Ishikawa (cell line): ENCODE data around the gene FBP1.

Experiments
- CEBPB ChIP-seq: IDR thresholded peaks from 2 replicates; pipeline ENCODE4 v1.6.1; 2012
- CREB1 ChIP-seq: IDR thresholded peaks from 2 replicates; pipeline ENCODE4 v1.6.1; 2012; ENCODE audit warnings: low read depth
- EGR1 ChIP-seq: IDR thresholded peaks from 2 replicates; pipeline ENCODE4 v1.6.1; 2012
- EP300 ChIP-seq: IDR thresholded peaks from 2 replicates; pipeline ENCODE4 v1.6.1; 2012; ENCODE audit warnings: borderline replicate concordance
- FOXM1 ChIP-seq: IDR thresholded peaks from 2 replicates; pipeline ENCODE4 v1.6.1; 2012; ENCODE audit warnings: low read depth, borderline replicate concordance
- NFIC ChIP-seq: IDR thresholded peaks from 2 replicates; pipeline ENCODE4 v1.6.1; 2012
- RAD21 ChIP-seq: IDR thresholded peaks from 2 replicates; pipeline ENCODE4 v1.6.1; 2012; ENCODE audit warnings: low read depth
- TAF1 ChIP-seq: IDR thresholded peaks from 2 replicates; pipeline ENCODE4 v1.6.1; 2012; ENCODE audit warnings: low read depth, mild to moderate bottlenecking
- TCF12 ChIP-seq: IDR thresholded peaks from 2 replicates; pipeline ENCODE4 v1.6.1; 2012; ENCODE audit warnings: low read depth
- TEAD4 ChIP-seq: IDR thresholded peaks from 2 replicates; pipeline ENCODE4 v1.6.1; 2012
- YY1 ChIP-seq: IDR thresholded peaks from 2 replicates; pipeline ENCODE4 v1.6.1; 2012; ENCODE audit warnings: low read depth
- ZBTB7A ChIP-seq: IDR thresholded peaks from 2 replicates; pipeline ENCODE4 v1.6.1; 2012; ENCODE audit warnings: low read depth
- TF ChIP-seq, protein P1 (sequence below): IDR thresholded peaks from 2 replicates; pipeline ENCODE4 v1.6.1; 2012
- TF ChIP-seq, protein P2 (sequence below): IDR thresholded peaks from 2 replicates; pipeline ENCODE4 v1.6.1; 2012; ENCODE audit warnings: low read depth, mild to moderate bottlenecking
- TF ChIP-seq, protein P3 (sequence below): IDR thresholded peaks from 2 replicates; pipeline ENCODE4 v1.6.1; 2012

The FBP1 gene

DNA sequence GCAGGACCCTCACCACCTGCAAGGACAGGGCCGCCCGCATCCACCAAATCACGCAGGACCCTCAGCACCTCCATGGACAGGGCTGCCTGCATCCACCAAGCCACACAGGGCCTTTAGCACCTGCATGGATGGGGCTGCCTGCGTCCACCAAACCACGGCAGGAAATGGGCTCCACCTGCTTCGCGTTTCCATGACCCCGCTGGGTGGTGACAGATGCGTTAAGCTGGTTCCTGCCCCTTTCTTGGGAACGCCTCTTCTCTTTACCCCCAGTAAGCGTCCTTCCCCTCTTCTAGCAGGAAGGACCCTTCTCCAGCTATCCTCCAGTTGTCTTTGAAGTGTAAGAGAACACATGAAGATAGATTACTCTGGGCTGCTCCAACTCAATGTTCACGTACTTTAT is 13.5 kb downstream of the FBP1 start:
- no peak for TF ChIP-seq YY1
- TF ChIP-seq EGR1: no peak
- TF ChIP-seq TEAD4: no peak
- TF ChIP-seq EP300: no peak
- TF ChIP-seq FOXM1: no peak
- no peak for TF ChIP-seq NFIC
- TF ChIP-seq CEBPB: no peak
- TF ChIP-seq RAD21: no peak
- TF ChIP-seq TCF12: no peak
- TF ChIP-seq, protein P1, sequence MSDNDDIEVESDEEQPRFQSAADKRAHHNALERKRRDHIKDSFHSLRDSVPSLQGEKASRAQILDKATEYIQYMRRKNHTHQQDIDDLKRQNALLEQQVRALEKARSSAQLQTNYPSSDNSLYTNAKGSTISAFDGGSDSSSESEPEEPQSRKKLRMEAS: no peak
- no peak for TF ChIP-seq ZBTB7A
- no peak for TF ChIP-seq CREB1
- TF ChIP-seq TAF1: no peak
- TF ChIP-seq, protein P2, sequence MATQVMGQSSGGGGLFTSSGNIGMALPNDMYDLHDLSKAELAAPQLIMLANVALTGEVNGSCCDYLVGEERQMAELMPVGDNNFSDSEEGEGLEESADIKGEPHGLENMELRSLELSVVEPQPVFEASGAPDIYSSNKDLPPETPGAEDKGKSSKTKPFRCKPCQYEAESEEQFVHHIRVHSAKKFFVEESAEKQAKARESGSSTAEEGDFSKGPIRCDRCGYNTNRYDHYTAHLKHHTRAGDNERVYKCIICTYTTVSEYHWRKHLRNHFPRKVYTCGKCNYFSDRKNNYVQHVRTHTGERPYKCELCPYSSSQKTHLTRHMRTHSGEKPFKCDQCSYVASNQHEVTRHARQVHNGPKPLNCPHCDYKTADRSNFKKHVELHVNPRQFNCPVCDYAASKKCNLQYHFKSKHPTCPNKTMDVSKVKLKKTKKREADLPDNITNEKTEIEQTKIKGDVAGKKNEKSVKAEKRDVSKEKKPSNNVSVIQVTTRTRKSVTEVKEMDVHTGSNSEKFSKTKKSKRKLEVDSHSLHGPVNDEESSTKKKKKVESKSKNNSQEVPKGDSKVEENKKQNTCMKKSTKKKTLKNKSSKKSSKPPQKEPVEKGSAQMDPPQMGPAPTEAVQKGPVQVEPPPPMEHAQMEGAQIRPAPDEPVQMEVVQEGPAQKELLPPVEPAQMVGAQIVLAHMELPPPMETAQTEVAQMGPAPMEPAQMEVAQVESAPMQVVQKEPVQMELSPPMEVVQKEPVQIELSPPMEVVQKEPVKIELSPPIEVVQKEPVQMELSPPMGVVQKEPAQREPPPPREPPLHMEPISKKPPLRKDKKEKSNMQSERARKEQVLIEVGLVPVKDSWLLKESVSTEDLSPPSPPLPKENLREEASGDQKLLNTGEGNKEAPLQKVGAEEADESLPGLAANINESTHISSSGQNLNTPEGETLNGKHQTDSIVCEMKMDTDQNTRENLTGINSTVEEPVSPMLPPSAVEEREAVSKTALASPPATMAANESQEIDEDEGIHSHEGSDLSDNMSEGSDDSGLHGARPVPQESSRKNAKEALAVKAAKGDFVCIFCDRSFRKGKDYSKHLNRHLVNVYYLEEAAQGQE: no peak
- TF ChIP-seq, protein P3, sequence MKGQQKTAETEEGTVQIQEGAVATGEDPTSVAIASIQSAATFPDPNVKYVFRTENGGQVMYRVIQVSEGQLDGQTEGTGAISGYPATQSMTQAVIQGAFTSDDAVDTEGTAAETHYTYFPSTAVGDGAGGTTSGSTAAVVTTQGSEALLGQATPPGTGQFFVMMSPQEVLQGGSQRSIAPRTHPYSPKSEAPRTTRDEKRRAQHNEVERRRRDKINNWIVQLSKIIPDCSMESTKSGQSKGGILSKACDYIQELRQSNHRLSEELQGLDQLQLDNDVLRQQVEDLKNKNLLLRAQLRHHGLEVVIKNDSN: no peak

DNA sequence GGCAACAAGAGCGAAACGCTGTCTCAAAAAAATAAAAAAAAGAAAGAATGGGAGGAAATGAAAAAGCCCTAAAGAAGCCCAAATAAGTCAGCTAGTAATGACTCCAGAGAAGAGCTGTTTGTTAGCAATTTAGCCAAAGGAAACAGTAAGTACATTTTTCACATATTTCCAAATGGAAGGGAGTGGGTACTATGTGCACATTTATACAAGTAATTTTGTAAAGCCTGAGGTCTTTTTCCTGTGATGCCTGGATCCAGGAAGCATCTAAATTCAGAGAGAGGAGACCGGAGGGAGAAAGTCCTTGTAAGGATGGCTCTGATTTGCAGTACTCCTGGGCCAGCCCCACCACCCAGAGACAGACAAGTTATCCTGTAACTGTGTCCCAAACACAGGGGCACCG is 14.7 kb downstream of the FBP1 start:
- TF ChIP-seq ZBTB7A (no peak), EP300 (no peak), CEBPB (no peak), RAD21 (no peak), FOXM1 (no peak)

DNA sequence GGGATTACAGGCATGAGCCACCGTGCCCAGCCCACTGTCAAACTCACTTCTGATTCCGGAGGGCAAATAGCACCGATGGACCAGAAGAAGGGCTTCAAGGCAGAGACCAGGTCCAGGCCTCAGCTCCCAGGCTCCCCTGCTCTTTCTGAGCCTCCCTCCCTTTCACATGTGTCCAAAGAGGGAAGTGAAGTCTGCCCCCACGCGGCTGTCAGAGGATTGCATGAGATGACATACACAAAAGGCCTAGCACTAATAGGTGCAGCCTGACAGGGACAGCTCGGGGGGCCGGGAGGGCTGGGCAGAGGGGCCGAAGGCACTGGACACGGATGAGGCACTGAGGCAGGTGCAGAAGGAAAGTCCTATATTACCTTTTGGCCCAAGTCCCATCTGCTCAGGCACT is 16.1 kb downstream of the FBP1 start:
- TF ChIP-seq TEAD4 (no peak), RAD21 (peak; percentile 17; the same call in 1 of the 2 replicates)
- TF ChIP-seq, protein P1: 0 out of 2 replicates have a peak, but pooled peaks have one; percentile 34
- TF ChIP-seq, protein P3: no peak

DNA sequence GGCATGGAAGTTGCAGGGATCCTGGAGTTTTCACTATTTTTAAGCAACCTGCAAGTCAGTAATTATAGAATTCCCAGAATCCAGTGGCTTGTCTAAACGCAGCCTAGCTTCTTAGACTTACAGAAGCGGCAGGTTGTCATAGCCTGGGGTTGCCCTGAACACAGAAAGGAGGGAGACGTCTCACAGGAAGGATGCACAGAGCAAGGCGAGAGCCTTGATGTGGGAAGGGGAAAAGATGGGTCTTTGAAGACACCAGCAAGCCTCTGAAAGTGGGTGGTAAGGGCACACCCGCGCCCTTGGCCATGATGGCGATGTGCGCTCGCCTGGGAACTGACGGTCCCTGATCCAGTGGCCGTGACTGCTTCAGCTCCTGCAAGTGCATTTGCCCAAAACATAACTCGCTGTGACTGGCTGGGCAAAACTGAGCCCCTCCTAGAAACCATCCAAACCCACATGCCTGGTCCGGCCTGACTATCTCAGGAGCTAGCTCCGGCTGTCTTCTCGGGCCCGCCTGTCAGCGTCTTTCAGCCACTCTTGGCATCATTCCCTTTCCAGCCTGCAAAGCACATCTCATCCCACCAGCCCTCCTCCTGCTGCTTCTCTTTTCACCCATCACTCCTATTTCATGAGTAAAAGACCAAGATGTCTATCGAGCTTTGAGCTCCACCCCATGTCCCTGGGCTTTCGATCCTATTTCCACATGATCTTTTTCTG is 17.1 kb downstream of the FBP1 start:
- no peak for TF ChIP-seq CEBPB
- TF ChIP-seq YY1: no peak
- TF ChIP-seq TCF12: no peak
- TF ChIP-seq EP300: no peak
- TF ChIP-seq, protein P1: no peak
- no peak for TF ChIP-seq ZBTB7A
- TF ChIP-seq TAF1: no peak
- no peak for TF ChIP-seq NFIC
- no peak for TF ChIP-seq TEAD4
- TF ChIP-seq EGR1: no peak
- TF ChIP-seq, protein P2: no peak
- TF ChIP-seq RAD21: no peak
- no peak for TF ChIP-seq FOXM1
- no peak for TF ChIP-seq CREB1
- TF ChIP-seq, protein P3: no peak

DNA sequence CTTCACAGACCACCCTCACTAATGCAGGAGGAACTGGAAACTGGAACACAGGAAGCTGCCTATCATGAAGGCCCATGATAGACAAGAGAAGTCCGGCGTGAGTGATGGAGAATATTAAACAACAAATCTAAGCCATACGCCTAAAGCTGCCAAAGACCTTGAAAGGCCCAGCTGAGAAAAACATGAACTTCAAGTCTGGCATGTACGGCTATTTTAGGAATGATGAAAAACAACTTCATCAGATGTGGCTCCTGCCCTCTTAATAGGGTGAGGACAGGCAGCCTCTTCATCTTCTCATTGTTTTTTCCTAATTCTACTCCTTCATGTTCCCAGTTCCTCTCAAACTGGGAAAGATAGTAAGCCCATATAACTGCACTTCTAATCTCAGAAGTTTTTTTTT is 20.3 kb downstream of the FBP1 start:
- TF ChIP-seq TAF1 (no peak), EP300 (no peak), TCF12 (no peak), FOXM1 (no peak), YY1 (no peak), NFIC (no peak), EGR1 (no peak), CREB1 (no peak), ZBTB7A (no peak), CEBPB (no peak), TEAD4 (no peak)
- TF ChIP-seq, protein P3: no peak
- TF ChIP-seq, protein P1: no peak
